Lower lobe of right lung (tissue), 2 donors: ENCODE results near the gene SLC13A2. TPM values are rescaled to one million over a fixed set of nuclear protein-coding genes. Genes with fewer than 3 reads are reported as not detected.

ENCODE experiments used
- ATAC-seq, 2 donors: fragments of 200-7000 bp; cut with Tn5 transposase; one replicate each; pipeline ENCODE4 v1.9.1; 2020 to 2022; ENCODE audit warnings: mild to moderate bottlenecking in 2 of 2, moderate library complexity in 2 of 2
- DNase-seq: peaks from one replicate; pipeline ENCODE4 v3.0.0-alpha.2; 2020
- H3K27ac ChIP-seq: fragments of 200-600 bp; one replicate; pipeline ENCODE4 v1.8.0; 2022
- H3K27me3 ChIP-seq: fragments of 200-600 bp; one replicate; pipeline ENCODE4 v1.8.0; 2022; ENCODE audit warnings: low read depth
- H3K36me3 ChIP-seq: fragments of 200-600 bp; one replicate; pipeline ENCODE4 v1.8.0; 2022; ENCODE audit warnings: mild to moderate bottlenecking
- H3K4me1 ChIP-seq: fragments of 200-600 bp; one replicate; pipeline ENCODE4 v1.8.0; 2022
- H3K4me3 ChIP-seq: fragments of 200-600 bp; one replicate; pipeline ENCODE4 v1.8.0; 2022; ENCODE audit warnings: mild to moderate bottlenecking
- H3K9me3 ChIP-seq: fragments of 200-600 bp; one replicate; pipeline ENCODE4 v1.8.0; 2022
- intact Hi-C: fragments of 100-400 bp; cut with DNase I; formaldehyde crosslinking; loops from one replicate; pipeline ENCODE4 v1.11.0; 2022
- total RNA-seq: library from RNA; stranded (reverse); fragmentation: NEBNext Ultra II Directional; extraction: Animal tissue kit (Norgen Biotek cat#: 25700); gene quantifications from one replicate; pipeline ENCODE4 v1.2.1, GENCODE V29; 2021
- TF ChIP-seq, protein P1 (sequence below): fragments of 200-600 bp; IDR thresholded peaks from one replicate; pipeline ENCODE4 v1.8.0; 2022; ENCODE audit warnings: antibody characterized with exemption, mild to moderate bottlenecking
- donor health status: DM: no; HTN: yes; CAD: no; lungs with severe emphysema.

SLC13A2 gene
- total RNA-seq, 1 donor from 2014 or later = not detected

DNA sequence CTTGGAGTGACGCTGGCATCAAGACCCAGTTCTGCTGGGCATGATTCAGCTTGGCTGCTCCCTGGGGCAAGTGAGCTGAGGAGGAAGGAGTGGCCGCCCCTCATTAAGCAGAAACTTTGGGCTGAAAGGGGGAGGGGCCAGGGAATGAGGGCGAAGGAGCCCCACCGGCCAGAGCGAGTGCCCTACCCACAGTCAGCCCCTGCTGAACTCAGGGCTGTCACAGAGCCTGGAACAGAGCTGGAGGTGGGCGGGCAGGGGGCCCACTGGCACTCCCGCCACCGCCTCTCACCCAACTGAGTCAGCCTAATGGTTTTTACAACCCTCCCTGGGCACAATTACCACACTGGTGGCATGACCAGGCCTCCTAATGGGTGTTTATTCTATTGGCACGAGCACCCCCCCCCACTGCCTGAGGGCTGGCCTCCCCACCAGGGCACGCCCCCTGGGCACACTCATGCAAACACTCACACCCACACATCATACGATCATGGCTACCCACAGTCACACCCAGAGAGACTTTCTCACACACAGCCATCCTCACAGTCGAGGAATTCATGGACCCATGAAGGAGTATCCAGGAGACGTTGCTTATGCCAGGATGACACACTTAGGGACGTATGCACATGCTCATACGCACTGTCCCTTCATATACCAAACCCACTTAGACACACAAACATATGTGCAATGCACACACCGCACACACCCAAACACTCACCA, 59.8 kb downstream of the SLC13A2 start:
- no peak overlapping the region for H3K27ac ChIP-seq
- no peak overlapping the region for H3K4me3 ChIP-seq
- DNase-seq (no peak), ATAC-seq (no peak)
- H3K36me3 ChIP-seq = no peaks in the 10 kb centered on the region
- no peaks in the 10 kb centered on the region for H3K9me3 ChIP-seq
- TF ChIP-seq, protein P1, sequence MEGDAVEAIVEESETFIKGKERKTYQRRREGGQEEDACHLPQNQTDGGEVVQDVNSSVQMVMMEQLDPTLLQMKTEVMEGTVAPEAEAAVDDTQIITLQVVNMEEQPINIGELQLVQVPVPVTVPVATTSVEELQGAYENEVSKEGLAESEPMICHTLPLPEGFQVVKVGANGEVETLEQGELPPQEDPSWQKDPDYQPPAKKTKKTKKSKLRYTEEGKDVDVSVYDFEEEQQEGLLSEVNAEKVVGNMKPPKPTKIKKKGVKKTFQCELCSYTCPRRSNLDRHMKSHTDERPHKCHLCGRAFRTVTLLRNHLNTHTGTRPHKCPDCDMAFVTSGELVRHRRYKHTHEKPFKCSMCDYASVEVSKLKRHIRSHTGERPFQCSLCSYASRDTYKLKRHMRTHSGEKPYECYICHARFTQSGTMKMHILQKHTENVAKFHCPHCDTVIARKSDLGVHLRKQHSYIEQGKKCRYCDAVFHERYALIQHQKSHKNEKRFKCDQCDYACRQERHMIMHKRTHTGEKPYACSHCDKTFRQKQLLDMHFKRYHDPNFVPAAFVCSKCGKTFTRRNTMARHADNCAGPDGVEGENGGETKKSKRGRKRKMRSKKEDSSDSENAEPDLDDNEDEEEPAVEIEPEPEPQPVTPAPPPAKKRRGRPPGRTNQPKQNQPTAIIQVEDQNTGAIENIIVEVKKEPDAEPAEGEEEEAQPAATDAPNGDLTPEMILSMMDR = no peak
- peaks cover 4% of the 10 kb centered on the region for H3K4me1 ChIP-seq
- intact Hi-C loops = no loop called here
- peaks cover 10% of the 10 kb centered on the region for H3K27me3 ChIP-seq

DNA sequence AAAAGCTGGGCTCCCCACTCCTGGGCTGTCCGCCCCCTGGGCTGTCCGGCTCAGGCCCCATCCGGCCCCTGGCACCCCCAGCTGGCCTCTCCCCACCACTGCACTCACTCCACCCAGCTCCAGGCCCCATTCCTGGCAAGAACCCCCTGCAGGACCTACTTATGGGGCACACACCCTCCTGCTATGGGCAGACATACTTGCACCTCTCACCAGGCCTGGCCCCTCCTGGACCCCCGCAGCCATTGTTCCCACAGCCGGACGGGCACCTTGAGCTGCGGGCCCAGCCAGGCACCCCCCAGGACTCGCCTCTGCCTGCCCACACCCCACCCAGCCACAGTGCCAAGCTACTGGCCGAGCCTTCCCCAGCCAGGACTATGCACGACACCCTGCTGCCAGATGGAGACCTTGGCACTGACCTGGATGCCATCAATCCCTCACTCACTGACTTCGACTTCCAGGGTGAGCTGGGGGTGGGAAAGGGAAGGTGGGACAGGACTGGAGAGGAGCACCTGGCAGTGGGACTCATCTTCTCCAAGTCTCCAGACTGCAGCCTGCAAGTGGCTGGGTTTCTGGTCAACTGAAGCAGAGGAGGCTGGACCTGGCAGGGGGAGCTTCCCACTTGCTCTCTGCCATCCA, 61.4 kb downstream of the SLC13A2 start:
- Histone ChIP-seq H3K4me1 (no peaks in the 10 kb centered on the region), H3K36me3 (no peaks in the 10 kb centered on the region), H3K4me3 (no peak overlapping the region), H3K27ac (no peak overlapping the region), H3K27me3 (peaks cover 10% of the 10 kb centered on the region), H3K9me3 (no peaks in the 10 kb centered on the region)
- intact Hi-C loops = no loop called here
- DNase-seq (no peak), ATAC-seq (no peak)
- TF ChIP-seq, protein P1 = no peak

DNA sequence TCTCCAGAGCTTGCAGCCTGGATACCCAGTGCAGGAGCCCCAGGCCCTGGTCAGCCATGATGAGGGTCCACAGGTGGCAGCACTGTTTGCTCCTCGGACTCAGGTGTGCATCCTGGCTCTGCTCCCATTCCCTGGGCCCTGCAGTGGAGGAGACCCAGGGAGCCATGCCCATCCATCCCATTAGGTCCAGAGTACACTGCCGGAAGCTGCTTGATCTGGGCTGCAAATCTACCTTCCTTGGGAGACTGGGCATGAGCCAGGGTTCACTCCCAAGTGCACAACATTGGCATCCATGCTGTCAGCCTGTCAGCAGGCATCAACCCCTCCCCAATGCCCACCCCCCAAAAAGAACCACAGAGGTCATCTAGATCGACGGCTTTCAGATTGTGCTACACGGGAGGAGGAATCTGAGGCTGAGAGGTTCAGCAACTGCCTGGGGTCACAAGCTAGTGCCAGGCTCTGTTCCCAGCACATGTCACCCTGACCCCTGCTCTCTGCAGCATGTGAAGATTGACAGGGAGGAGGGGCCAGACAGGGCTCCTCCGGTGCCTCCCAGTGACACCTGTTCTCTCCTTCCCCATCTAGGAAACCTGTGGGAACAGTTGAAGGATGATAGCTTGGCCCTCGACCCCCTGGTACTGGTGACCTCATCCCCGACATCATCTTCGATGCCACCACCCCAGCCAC, 63.2 kb downstream of the SLC13A2 start:
- intact Hi-C loops = no loop called here
- no peaks in the 10 kb centered on the region for H3K36me3 ChIP-seq
- no peak overlapping the region for H3K27ac ChIP-seq
- H3K27me3 ChIP-seq = no peaks in the 10 kb centered on the region
- DNase-seq (no peak), ATAC-seq (no peak)
- H3K4me1 ChIP-seq = no peaks in the 10 kb centered on the region
- no peak overlapping the region for H3K4me3 ChIP-seq
- H3K9me3 ChIP-seq = no peaks in the 10 kb centered on the region
- TF ChIP-seq, protein P1 = no peak

DNA sequence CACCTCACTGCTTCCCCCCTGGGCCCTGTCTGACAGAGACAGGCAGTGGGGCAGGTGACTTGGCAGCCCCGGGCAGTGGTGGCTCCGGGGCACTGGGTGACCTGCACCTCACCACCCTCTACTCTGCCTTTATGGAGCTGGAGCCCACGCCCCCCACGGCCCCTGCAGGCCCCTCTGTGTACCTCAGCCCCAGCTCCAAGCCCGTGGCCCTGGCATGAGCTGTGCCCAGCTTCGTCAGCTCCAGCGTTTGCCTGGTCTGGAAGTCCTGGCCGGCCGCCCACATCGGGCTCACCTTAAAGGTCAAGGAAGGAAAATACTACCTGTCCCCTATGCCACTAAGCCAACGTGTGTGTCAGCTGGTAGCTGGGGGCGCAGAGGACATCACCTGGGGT, 63.8 kb downstream of the SLC13A2 start:
- intact Hi-C loops = no loop called here
- Histone ChIP-seq H3K36me3 (no peaks in the 10 kb centered on the region), H3K27ac (no peak overlapping the region), H3K4me3 (no peak overlapping the region), H3K4me1 (no peaks in the 10 kb centered on the region), H3K27me3 (no peaks in the 10 kb centered on the region), H3K9me3 (no peaks in the 10 kb centered on the region)
- no peak for DNase-seq
- ATAC-seq = no peak
- TF ChIP-seq, protein P1 = no peak

DNA sequence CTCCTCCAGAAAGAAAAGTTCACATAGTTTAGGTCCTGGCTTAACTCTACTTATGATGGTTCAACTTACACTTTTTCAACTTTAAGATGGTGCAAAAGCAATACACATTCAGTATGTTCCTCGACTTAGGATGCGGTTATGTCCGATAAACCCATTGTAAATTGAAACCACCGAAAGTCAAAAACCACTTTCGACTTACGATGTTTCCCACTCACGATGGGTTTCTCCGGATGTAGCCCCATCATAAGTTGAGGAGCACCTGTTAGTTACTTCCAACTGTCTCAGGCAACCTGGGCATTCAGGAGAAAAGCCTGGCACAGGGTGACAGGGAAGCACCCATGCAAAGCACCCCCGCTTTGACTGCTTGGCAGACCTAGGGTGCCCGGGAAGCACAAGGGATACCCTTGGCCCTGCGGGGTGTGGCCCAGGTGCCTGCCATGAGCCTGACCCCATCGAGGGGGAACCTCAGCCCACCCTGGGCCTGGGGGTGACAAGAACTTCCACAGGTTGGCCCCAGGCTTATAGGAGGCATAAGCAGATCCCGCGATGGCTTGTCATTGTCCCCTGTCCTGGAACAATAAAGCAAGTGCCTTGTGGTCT, 65.0 kb downstream of the SLC13A2 start:
- no peak for DNase-seq

More for the DNA sequence above, 65.0 kb downstream of the SLC13A2 start:
- intact Hi-C loops = no loop called here
- no peaks in the 10 kb centered on the region for H3K27me3 ChIP-seq
- no peak overlapping the region for H3K4me3 ChIP-seq
- no peak for ATAC-seq
- TF ChIP-seq, protein P1 = no peak
- no peaks in the 10 kb centered on the region for H3K9me3 ChIP-seq
- H3K4me1 ChIP-seq = no peaks in the 10 kb centered on the region
- no peaks in the 10 kb centered on the region for H3K36me3 ChIP-seq
- no peak overlapping the region for H3K27ac ChIP-seq
